NCI-H526 (cell line): ENCODE data around the gene GTPBP1.

ENCODE experiments used
- DNase-seq, 2 experiments: peaks; one replicate each; lab custom pipeline; 2025; lab: John Stamatoyannopoulos, UW

GTPBP1 gene

GRCh38 chr22:38705235-38706100 is at the start of gene GTPBP1:
Gene GTPBP1 (plus strand): TSS chr22:38705944. CDS start chr22:38705956, 12 bp downstream.
- DNase-seq, result peak; percentile 98 to 99

GRCh38 chr22:38656256-38657044 is 49.3 kb upstream of the GTPBP1 start, which contains the start of the genes CBY1 and FAM227A:
Gene CBY1 (plus strand): TSS chr22:38656638. CDS start chr22:38668055, 11,417 bp downstream.
Gene FAM227A (minus strand): TSS chr22:38656392. CDS start chr22:38650168, 6,224 bp downstream.
- DNase-seq, result peak; percentile 68 to 88

- peak in 1 of 2 experiments; percentile 51 for DNase-seq
Observed at GRCh38 chr22:38657045-38657909, 48.5 kb upstream of the GTPBP1 start.

GRCh38 chr22:38674888-38675287 is 30.9 kb upstream of the GTPBP1 start:
- no peak for DNase-seq

- DNase-seq, result no peak
Observed at GRCh38 chr22:38675833-38676232, 29.9 kb upstream of the GTPBP1 start.

GRCh38 chr22:38681582-38682335 is 24.0 kb upstream of the GTPBP1 start, which contains the start of gene TOMM22:
Gene TOMM22 (plus strand): TSS chr22:38681957. CDS start chr22:38681979, 22 bp downstream.
- DNase-seq, result peak; percentile 40 to 91

GRCh38 chr22:38684895-38685294 is 20.8 kb upstream of the GTPBP1 start:
- no peak for DNase-seq

- no peak for DNase-seq
Observed at GRCh38 chr22:38685761-38686160, 20.0 kb upstream of the GTPBP1 start.

GRCh38 chr22:38689651-38690050 is 16.1 kb upstream of the GTPBP1 start:
- DNase-seq, result no peak

- DNase-seq, result peak; percentile 66 to 76
Observed at GRCh38 chr22:38694049-38694448, 11.7 kb upstream of the GTPBP1 start.

GRCh38 chr22:38694940-38695339 is 10.8 kb upstream of the GTPBP1 start:
- DNase-seq, result no peak

- no peak for DNase-seq
Observed at GRCh38 chr22:38696606-38697424, 8.9 kb upstream of the GTPBP1 start.

- no peak for DNase-seq
Observed at GRCh38 chr22:38697425-38698089, 8.2 kb upstream of the GTPBP1 start.

- no peak for DNase-seq
Observed at GRCh38 chr22:38698407-38699094, 7.2 kb upstream of the GTPBP1 start.

- no peak for DNase-seq
Observed at GRCh38 chr22:38699143-38699542, 6.6 kb upstream of the GTPBP1 start.

GRCh38 chr22:38699784-38700183 is 6.0 kb upstream of the GTPBP1 start:
- no peak for DNase-seq

GRCh38 chr22:38700270-38700788 is 5.4 kb upstream of the GTPBP1 start:
- DNase-seq, result no peak

GRCh38 chr22:38700789-38701628 is 4.7 kb upstream of the GTPBP1 start, which contains the start of gene JOSD1:
Gene JOSD1 (minus strand): TSS chr22:38700943. CDS start chr22:38699987, 956 bp downstream.
- DNase-seq, result peak; percentile 76 to 91
